AG09309 (cell line): Measurements from ENCODE around the gene CDH12.
"Not testable (repeated sequence)": the region's sequence is repeated elsewhere in the genome, so short reads cannot be mapped to it uniquely, and the experiment has no call there.

Experiments used
- DNase-seq: peaks from one replicate; pipeline ENCODE4 v3.0.0-alpha.2; 2010; ENCODE audit warnings: low read depth
- H3K4me3 ChIP-seq: 2 replicates; pipeline ENCODE4 v1.5.1; 2011; ENCODE audit warnings: mild to moderate bottlenecking, low read depth, low read length, moderate library complexity; ENCODE audit not compliant: control insufficient read depth
- TF ChIP-seq, protein P1 (sequence below): IDR thresholded peaks from 2 replicates; pipeline ENCODE4 v1.5.1; 2011; ENCODE audit warnings: mild to moderate bottlenecking, low read depth, low read length, inconsistent platforms; ENCODE audit not compliant: insufficient read depth, control insufficient read depth; ENCODE audit errors: missing control alignments

The CDH12 gene

DNA sequence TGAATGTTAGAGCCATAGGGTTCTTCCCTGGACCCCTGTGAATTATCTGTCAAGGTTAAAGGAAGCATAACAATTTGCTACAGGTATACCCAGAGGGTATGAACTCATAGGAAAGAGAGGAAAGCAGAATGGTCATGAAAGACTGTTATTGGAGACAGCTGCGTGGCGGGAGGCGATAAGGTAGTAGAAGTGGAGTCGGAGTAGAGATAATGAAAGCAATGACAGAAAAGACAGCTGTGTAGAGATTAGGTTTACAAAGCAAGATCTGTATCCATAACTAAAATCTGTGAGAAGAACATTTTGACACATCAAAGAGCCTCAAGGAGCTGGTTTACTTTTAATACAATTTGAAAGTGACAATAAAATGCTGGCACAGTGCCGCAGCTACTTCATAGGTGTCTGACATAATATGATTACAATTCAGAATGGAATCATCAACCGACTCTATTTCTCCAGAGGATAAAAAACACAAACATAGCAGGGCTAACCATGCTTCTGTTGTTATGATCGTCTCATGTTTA is 603.9 kb downstream of the CDH12 start:
- no peak overlapping the region for H3K4me3 ChIP-seq
- TF ChIP-seq, protein P1, sequence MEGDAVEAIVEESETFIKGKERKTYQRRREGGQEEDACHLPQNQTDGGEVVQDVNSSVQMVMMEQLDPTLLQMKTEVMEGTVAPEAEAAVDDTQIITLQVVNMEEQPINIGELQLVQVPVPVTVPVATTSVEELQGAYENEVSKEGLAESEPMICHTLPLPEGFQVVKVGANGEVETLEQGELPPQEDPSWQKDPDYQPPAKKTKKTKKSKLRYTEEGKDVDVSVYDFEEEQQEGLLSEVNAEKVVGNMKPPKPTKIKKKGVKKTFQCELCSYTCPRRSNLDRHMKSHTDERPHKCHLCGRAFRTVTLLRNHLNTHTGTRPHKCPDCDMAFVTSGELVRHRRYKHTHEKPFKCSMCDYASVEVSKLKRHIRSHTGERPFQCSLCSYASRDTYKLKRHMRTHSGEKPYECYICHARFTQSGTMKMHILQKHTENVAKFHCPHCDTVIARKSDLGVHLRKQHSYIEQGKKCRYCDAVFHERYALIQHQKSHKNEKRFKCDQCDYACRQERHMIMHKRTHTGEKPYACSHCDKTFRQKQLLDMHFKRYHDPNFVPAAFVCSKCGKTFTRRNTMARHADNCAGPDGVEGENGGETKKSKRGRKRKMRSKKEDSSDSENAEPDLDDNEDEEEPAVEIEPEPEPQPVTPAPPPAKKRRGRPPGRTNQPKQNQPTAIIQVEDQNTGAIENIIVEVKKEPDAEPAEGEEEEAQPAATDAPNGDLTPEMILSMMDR = no peak
- no peak for DNase-seq

DNA sequence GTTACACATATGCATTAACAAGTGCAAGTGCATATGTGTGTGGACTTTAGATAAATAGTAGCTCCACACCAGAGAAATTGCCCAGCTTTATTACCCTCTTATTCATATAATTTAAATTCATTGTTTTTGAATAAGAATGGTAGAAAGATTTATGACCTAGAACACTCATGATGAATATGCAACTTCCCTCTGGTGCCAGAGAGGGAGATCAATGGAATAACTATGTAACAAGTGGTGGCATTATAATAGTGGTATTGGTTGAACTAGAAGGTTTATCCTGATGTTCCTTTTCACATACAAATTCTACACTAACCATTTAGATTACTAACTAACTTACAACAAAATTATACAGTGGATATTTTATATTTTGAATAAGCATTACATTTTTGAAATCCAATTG is 607.4 kb downstream of the CDH12 start:
- H3K4me3 ChIP-seq = no peak overlapping the region
- TF ChIP-seq, protein P1 = no peak
- DNase-seq = no peak

DNA sequence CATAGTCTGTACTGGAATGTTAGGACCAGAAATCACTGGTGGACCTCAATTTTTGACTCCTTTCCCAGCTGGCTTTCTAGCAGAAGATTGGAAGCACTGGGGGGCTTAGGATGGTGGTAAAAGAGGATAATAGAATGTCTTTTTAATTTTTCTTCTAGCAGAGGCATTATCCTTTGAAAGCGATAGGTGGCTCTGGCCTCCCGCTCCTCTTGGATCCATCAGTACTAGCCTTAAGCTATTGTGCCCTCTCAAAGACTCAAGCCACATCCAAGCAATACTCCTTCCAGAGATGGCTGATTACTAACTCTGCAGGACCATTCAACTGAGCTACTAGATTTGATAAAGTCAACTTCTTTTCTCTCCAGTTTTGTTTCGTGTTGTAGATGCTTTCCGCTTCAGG is 610.6 kb downstream of the CDH12 start:
- no peak overlapping the region for H3K4me3 ChIP-seq
- DNase-seq = no peak
- TF ChIP-seq, protein P1 = no peak

DNA sequence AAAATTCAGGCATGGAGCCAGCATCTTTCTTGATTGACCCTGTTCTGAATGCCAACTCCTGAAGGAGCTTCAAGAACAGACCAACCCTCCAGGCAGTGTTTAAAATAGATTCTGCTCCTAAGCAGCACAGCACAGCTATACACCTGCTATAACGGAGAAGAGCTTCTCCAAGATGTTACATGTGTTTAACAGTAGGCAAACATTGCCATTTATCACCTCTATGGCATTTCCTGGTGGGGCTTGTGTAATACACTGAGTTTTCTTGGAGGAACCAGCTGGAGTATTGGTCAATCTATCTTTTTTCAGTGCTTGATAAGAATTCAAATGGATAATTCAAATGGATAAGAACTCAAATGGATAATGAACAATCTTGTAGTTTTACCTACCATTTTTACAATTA is 615.1 kb downstream of the CDH12 start:
- no peak overlapping the region for H3K4me3 ChIP-seq
- TF ChIP-seq, protein P1 = no peak
- no peak for DNase-seq

DNA sequence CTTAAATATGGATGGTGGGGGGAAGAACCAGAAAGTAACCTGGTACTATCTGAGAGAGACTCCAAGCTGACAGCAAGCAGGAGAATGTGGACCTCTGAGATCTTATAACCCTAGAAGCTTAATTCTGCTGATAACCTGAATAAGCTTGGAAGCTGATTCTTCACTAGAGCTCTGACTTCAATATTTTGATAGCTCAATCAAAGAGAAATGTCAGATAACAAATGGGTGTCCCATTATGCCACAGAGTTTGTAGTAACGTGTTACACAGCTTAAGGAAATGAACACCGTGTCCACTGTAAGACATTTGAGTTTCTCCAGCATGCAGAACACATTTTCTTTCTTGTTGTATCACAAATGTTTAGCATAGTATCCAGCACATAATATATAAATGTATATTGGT is 626.7 kb downstream of the CDH12 start:
- DNase-seq = no peak
- TF ChIP-seq, protein P1 = no peak
- H3K4me3 ChIP-seq = no peak overlapping the region

DNA sequence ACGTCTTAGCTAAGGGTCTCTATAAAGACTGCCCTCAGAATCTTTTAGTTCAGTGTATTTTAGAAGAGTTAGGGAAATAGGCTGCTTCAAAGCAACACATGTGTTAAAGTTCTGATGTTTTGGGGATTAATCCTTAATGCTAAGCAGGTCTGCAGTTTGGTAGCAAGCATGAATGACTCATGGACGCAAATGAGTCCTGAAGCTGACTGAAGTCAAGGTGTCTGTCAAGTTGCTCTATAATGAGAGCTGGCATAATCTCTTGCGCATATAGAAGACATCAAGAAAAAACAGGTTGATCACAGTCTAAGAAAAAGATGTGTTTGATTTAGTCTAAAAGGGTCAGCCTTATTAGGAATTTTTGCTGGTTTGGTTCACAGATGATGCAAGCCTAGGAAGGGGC is 630.1 kb downstream of the CDH12 start:
- TF ChIP-seq, protein P1 = no peak
- DNase-seq = no peak
- H3K4me3 ChIP-seq = no peak overlapping the region

DNA sequence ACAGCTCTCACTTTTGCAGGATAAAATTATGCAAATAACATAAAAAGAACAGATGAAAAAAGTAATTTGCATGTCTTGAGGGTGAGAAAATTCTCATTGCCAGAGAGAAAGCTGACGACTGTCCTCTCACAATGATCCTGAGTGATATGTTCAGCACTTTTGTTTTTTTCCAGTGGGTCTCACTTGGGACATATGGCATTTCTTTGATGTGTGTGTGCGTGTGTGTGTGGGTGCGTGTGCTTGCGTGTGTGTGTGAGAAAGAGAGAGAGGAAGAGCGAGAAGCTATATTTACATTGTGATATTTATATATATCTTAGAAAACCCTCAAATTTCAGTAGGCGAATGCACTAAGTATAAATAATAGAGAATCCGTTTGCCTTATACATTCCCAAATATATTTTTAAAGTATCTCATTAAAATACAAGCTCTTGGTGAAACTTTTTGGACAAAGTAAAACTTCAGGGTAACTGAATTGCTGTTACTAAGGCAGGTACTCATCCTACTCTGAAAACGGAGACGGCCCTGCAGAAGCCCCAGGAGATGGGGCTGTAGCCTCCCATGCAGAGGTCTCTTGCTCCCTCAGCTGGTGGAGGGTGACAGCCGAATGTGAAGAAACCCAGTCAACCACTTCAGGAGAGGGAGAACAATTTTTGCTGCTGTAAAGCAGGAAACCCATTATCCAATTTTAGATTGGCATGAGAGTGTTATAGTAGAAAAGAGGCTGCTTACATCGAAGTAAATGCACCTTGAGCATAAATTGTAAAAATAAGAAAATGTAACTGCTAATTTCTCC is 639.2 kb downstream of the CDH12 start:
- H3K4me3 ChIP-seq, DNase-seq: not testable (repeated sequence)

DNA sequence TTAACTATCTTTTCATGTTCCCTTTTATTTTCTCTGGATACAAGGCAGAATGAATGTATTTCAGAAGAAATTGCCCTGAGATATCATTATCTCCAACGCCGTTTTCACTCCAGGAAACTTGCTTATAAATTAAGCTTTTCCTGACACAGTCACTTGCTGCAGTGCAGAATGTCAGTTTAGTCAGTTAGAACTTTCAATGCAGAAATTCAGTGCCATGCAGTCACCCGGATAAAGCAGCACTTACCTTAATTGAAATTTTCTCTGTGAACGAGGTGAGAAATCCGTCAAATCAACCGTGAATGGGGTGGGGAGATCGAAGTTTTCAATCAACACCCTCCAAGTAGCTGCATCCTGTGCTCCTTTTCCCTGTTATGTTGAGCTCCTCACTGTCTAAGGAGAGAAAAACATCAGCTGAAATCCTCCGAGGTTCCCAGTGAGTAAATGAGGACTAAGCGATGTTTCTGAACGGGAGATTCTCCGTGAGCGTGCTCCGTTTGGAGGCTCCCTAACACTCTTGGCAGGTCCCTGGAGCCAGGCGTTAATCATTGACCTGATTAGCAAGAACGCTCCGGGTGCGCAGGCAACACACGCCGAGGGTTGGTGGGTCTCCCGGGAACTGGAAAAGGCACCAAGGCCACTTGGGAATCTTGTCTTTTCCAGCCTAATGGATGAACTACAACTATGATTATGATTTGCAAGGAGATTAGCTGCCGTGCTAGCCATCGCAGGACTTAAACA is 640.7 kb downstream of the CDH12 start:
- not testable (repeated sequence) for DNase-seq, H3K4me3 ChIP-seq

DNA sequence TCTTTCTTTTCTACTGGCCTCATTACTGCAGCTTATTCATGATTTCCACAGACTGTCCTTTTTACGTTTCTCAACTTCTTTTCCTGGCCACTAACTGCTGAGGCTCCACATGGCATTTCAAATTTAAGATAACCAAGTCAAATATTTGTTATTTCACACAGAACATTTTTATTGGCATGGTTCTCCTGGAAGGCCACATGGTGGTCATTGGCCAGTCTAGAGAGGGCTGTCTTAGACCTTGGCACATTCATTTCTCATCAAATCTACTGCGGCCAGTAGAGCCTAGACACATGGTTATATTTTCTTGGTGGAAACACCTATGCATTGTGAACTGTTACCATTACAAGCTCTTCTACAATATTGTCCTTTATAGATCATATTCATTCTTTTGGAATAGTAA is 644.7 kb downstream of the CDH12 start:
- H3K4me3 ChIP-seq, DNase-seq: not testable (repeated sequence)

DNA sequence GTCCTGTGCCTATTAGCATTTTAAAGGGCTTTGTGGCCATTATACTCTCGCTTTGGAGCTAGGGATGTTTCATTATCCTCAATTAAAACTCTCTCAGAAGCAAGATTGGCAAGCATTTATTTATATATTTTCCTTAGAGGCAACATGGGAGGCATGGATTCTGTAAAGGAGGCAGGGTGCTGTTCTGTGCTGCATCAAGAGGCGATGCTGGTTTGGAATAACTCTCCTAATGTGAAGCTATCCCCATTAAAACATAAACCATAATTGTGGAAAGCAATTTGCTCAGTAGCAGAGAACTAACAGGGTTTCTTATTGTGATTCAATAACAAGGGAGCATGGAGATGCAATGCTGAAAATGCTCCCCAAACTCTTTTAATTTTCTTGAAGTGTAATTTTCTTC is 664.5 kb downstream of the CDH12 start:
- not testable (repeated sequence) for H3K4me3 ChIP-seq, DNase-seq
